Progenitor cell of endocrine pancreas (in vitro differentiated cells): ENCODE measurements around the gene XRN2. TPM values are rescaled to one million over a fixed set of nuclear protein-coding genes. Genes with fewer than 3 reads are reported as not detected.

Experiments used
- DNase-seq: peaks from one replicate; pipeline ENCODE4 v3.0.0; 2021; ENCODE audit warnings: low spot score; ENCODE audit not compliant: unreplicated experiment
- H3K27ac Mint-ChIP-seq: 2 replicates; pipeline ENCODE4 v1.8.0; 2021; ENCODE audit warnings: mild to moderate bottlenecking, moderate library complexity, mixed read lengths
- H3K27me3 Mint-ChIP-seq: 2 replicates; pipeline ENCODE4 v1.8.0; 2021; ENCODE audit warnings: mixed read lengths
- H3K36me3 Mint-ChIP-seq: 2 replicates; pipeline ENCODE4 v1.8.0; 2022; ENCODE audit warnings: mixed read lengths; ENCODE audit not compliant: insufficient read depth
- H3K4me1 Mint-ChIP-seq: 2 replicates; pipeline ENCODE4 v1.8.0; 2021; ENCODE audit warnings: low read depth, mixed read lengths
- H3K4me3 Mint-ChIP-seq: 2 replicates; pipeline ENCODE4 v1.8.0; 2021; ENCODE audit warnings: low read depth, mild to moderate bottlenecking, moderate library complexity, mixed read lengths
- H3K9me3 Mint-ChIP-seq: 2 replicates; pipeline ENCODE4 v1.8.0; 2021; ENCODE audit warnings: low read depth, mixed read lengths
- total RNA-seq: library from RNA; stranded (reverse); gene quantifications from 2 replicates; pipeline ENCODE4 v1.2.1, GENCODE V29; 2021
- TF ChIP-seq, protein P1 (sequence below): fragments of 200-600 bp; sonication (generic); IDR thresholded peaks from one replicate; pipeline ENCODE4 v1.5.0; 2021; ENCODE audit warnings: antibody characterized with exemption, mild to moderate bottlenecking; ENCODE audit not compliant: unreplicated experiment

The XRN2 gene
- total RNA-seq, 1 donor from 2014 or later = 91.0 TPM

DNA sequence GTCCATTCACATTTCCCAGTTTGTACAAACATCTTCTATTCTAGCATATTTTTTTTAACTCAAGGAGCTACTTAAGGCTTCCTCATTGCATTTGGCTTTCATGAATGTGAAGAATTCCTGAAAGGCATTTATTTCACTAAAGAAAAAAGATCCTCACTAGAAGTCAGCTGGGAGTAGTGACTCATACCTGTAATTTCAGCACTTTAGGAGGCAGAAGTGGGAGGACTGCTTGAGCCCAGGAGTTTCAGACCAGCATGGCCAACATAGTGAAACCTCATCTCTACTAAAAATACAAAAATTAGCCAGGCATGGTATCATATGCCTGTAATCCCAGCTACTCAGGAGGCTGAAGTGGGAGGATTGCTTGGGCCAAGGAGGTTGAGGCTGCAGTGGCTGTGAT lies 30.9 kb upstream of the XRN2 start:
- no peak overlapping the region for H3K27ac Mint-ChIP-seq
- no peaks in the 10 kb centered on the region for H3K36me3 Mint-ChIP-seq
- no peak overlapping the region for H3K4me3 Mint-ChIP-seq
- H3K4me1 Mint-ChIP-seq = no peaks in the 10 kb centered on the region
- H3K27me3 Mint-ChIP-seq = peaks cover 3% of the 10 kb centered on the region
- DNase-seq = no peak
- TF ChIP-seq, protein P1, sequence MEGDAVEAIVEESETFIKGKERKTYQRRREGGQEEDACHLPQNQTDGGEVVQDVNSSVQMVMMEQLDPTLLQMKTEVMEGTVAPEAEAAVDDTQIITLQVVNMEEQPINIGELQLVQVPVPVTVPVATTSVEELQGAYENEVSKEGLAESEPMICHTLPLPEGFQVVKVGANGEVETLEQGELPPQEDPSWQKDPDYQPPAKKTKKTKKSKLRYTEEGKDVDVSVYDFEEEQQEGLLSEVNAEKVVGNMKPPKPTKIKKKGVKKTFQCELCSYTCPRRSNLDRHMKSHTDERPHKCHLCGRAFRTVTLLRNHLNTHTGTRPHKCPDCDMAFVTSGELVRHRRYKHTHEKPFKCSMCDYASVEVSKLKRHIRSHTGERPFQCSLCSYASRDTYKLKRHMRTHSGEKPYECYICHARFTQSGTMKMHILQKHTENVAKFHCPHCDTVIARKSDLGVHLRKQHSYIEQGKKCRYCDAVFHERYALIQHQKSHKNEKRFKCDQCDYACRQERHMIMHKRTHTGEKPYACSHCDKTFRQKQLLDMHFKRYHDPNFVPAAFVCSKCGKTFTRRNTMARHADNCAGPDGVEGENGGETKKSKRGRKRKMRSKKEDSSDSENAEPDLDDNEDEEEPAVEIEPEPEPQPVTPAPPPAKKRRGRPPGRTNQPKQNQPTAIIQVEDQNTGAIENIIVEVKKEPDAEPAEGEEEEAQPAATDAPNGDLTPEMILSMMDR = no peak
- H3K9me3 Mint-ChIP-seq = no peaks in the 10 kb centered on the region

DNA sequence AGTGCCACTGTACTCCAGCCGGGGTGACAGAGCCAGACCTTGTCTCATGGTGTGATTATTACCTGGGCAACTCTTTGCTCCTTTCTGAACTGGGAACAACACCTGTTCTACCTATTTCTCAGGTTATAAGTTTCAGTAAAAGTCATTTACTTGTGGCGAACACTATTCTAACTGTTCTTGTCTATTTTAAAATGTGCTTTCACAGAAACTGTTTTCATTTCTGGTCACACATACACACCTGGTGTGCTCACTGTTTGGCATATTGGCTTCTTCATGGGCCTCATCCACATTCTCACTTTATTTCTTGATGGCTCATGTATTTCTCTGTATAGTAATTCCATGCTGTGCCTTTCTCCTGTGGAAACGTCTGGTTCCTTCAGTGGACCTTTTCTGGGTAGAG lies 30.5 kb upstream of the XRN2 start:
- Mint-ChIP-seq H3K9me3 (no peaks in the 10 kb centered on the region), H3K4me1 (no peaks in the 10 kb centered on the region), H3K4me3 (no peak overlapping the region), H3K27me3 (peaks cover 3% of the 10 kb centered on the region), H3K36me3 (no peaks in the 10 kb centered on the region), H3K27ac (no peak overlapping the region)
- TF ChIP-seq, protein P1 = no peak
- DNase-seq = no peak

GRCh38 chr20:21273755-21274386 lies 29.3 kb upstream of the XRN2 start:
- Mint-ChIP-seq H3K27me3 (peaks cover 8% of the 10 kb centered on the region), H3K27ac (no peak overlapping the region), H3K4me1 (no peaks in the 10 kb centered on the region), H3K36me3 (no peaks in the 10 kb centered on the region), H3K4me3 (no peak overlapping the region), H3K9me3 (no peaks in the 10 kb centered on the region)
- DNase-seq = no peak
- TF ChIP-seq, protein P1 = no peak

DNA sequence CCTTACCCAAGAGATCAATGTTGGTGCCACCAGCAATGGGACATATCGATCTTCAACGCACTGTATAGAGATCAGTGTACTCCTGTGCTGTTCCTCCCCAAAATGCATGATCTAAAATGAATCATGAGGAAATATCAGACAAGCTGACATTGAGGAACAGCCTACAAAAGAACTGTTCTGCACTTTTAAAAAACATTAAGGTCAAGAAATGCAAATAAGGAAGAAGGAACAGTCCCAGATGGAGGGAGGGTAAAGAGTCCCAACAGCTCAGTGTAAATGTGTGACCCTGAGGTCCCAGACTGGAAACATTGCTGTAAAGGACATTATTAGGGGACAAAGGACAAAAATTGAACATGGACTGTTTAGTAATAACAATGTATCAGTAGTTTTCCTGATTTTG lies 24.3 kb upstream of the XRN2 start:
- Mint-ChIP-seq H3K27me3 (peaks cover 12% of the 10 kb centered on the region), H3K36me3 (no peaks in the 10 kb centered on the region), H3K9me3 (peaks cover 2% of the 10 kb centered on the region), H3K4me1 (peaks cover 5% of the 10 kb centered on the region), H3K4me3 (no peak overlapping the region), H3K27ac (no peak overlapping the region)
- TF ChIP-seq, protein P1 = no peak
- no peak for DNase-seq

DNA sequence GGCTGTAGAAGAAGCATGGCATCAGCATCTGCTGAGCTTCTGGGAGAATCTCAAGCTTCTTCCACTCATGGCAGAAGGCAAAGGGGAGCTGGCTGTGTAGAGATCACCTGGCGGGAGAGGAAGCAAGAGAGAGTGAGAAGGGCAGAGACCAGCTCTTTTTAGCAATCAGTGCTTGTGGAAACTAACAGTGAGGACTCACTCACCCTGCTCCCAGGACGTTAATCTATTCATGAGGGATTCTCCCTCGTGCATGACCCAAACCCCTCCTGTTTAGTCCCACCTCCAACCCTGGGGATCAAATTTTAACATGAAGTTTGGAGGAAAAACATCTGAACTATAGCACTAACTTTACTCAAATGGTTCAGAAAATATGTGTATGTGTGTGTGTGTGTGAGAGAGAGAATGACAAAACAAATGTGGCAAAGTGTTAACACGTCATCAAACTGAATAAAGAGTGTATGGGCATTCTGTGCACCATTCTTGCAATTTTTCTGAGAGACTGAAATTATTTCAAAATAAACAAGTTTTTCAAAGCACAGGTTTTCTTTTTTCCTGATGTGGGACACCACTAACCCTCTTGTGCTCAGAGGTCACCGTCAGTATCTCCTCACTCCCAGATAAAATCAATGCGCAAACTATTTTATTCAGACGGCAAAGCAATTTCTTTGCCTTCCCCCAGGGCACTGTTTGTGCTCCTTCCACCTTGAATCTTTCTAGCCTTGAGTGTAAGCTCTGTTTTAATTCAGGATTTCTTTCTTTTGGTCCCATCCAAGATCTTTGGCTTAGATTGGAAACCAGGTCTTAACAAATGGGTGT lies 23.2 kb upstream of the XRN2 start:
- Mint-ChIP-seq H3K27ac (peak overlapping the region; percentile 0), H3K9me3 (peaks cover 2% of the 10 kb centered on the region), H3K4me3 (no peak overlapping the region), H3K36me3 (no peaks in the 10 kb centered on the region), H3K4me1 (peaks cover 5% of the 10 kb centered on the region), H3K27me3 (peaks cover 12% of the 10 kb centered on the region)
- TF ChIP-seq, protein P1 = no peak
- DNase-seq = no peak
